Measurements from ENCODE around the gene TMEM128. TPM values are rescaled to one million over a fixed set of nuclear protein-coding genes. Genes with fewer than 3 reads are reported as not detected.
"Not testable (repeated sequence)": the region's sequence is repeated elsewhere in the genome, so short reads cannot be mapped to it uniquely, and the experiment has no call there.

TMEM128 gene
- total and polyA plus RNA-seq, 4 donors, result 14.8 to 27.8 (median 18.3) TPM

DNA sequence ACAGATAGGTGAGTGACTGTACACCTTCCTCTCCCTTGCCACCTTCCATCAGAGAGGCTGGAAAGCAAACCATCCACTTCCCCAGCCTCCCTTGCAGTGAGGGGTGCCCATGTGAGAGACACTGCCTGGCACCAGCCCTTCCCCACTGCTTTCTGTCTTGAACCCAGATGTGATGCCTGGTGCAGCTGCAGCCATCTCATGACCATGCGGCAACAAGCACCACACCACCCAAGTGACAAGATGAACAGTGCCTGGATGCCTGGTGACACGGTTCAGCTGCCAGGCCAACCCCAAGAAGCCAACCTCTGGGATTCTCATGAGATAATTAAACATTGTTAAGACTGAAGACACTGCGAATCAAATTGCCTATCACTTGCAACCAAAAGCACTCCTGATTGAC is 52.7 kb downstream of the TMEM128 start:
- 89% methylated on average over 3 of the region's 3 CpGs for WGBS, 2 donors
- Histone ChIP-seq H3K4me1 (ENCODE audit: control insufficient read depth in 1 of 2, insufficient read depth in 2 of 2, low read length in 2 of 2) (no peaks in the 10 kb centered on the region), H3K9me3 (ENCODE audit: control insufficient read depth, low read length) (no peaks in the 10 kb centered on the region), H3K4me3 (ENCODE audit: low read length in 2 of 2) (no peak overlapping the region), H3K27ac (ENCODE audit: low read depth in 1 of 2, low read length in 2 of 2) (no peak overlapping the region), H3K36me3 (ENCODE audit: control insufficient read depth in 1 of 2, insufficient read depth in 2 of 2, low read length in 1 of 2) (no peaks in the 10 kb centered on the region), H3K27me3 (ENCODE audit: control insufficient read depth in 1 of 2, insufficient read depth in 2 of 2, low read length in 1 of 2) (no peaks in the 10 kb centered on the region)
- intact Hi-C loops (cut with DNase I), result no loop called here
- ATAC-seq (ENCODE audit: low FRiP score), result no peak
- DNase-seq, result no peak

DNA sequence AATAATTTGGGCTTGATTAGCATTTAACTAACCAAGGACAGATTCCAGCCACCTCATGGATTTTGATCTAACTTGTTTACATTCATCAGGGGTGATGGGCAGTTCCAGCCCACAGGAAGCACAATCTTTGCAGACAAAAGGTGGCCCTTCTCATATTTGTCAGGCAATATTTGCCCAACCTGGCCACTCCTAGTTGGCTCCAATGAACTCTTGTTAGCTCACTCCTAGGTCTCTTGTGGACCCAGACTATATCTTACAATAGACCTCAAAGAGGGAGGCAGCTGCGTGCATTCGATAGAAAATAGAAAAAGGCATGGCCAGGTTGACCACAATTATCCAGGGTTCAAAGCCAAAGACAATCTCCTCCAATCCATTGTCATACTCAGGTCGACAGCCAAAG is 59.5 kb downstream of the TMEM128 start:
- H3K27ac ChIP-seq (ENCODE audit: low read depth in 1 of 2, low read length in 2 of 2); H3K4me3 ChIP-seq (ENCODE audit: low read length in 2 of 2); H3K4me1 ChIP-seq (ENCODE audit: control insufficient read depth in 1 of 2, insufficient read depth in 2 of 2, low read length in 2 of 2); ATAC-seq (ENCODE audit: low FRiP score); H3K36me3 ChIP-seq (ENCODE audit: control insufficient read depth in 1 of 2, insufficient read depth in 2 of 2, low read length in 1 of 2); H3K9me3 ChIP-seq (ENCODE audit: control insufficient read depth, low read length); H3K27me3 ChIP-seq (ENCODE audit: control insufficient read depth in 1 of 2, insufficient read depth in 2 of 2, low read length in 1 of 2); intact Hi-C loops (cut with DNase I); DNase-seq: not testable (repeated sequence)
- WGBS, 2 donors, result 81 to 86% methylated on average over 3 of the region's 3 CpGs

Other genes starting within 250 kb of the TMEM128 start
- gene OTOP1, start 21.3 kb downstream of the TMEM128 start, total RNA-seq, result not detected
- not detected for gene OTOP1, start 21.3 kb downstream of the TMEM128 start, polyA plus RNA-seq
- gene LYAR, start 41.9 kb upstream of the TMEM128 start, total RNA-seq, result 10 to 100 TPM in 1 of 2 donors, 1 to 10 TPM in 1; 9.6 to 12.1 TPM
- gene LYAR, start 41.9 kb upstream of the TMEM128 start, polyA plus RNA-seq, result 10 to 100 TPM; 12.1 to 14.8 TPM
- gene ZBTB49, start 42.0 kb upstream of the TMEM128 start, total RNA-seq, result 1 to 10 TPM; 4.9 to 7.4 TPM
- 1 to 10 TPM; 1.4 to 4.8 TPM for gene ZBTB49, start 42.0 kb upstream of the TMEM128 start, polyA plus RNA-seq
- gene NSG1, start 138.9 kb upstream of the TMEM128 start, total RNA-seq, result under 1 TPM; 0.58 to 0.78 TPM
- 1 to 10 TPM in 1 of 2 donors, not detected in 1; 1.5 TPM for gene NSG1, start 138.9 kb upstream of the TMEM128 start, polyA plus RNA-seq